Common myeloid progenitor, CD34-positive (primary cell): Measurements from ENCODE around the gene ADARB2.

ENCODE experiments used
- CTCF ChIA-PET: fragments of 350-600 bp; sonication (Branson Sonifier 250); formaldehyde crosslinking; loops from one replicate; lab custom pipeline; 2021; ENCODE audit warnings: antibody characterized with exemption; lab: Charles Lee
- POLR2A ChIA-PET: fragments of 350-600 bp; sonication (Branson Sonifier 250); formaldehyde crosslinking; loops from one replicate; lab custom pipeline; 2021; ENCODE audit warnings: antibody characterized with exemption; lab: Charles Lee
- DNase-seq, 3 donors: peaks; one replicate each; pipeline versions ENCODE4 v3.0.0 to v3.0.0-alpha.2; 2013
- H3K27ac ChIP-seq, 2 experiments: 1 replicate in 1 of 2; 2 replicates in 1 of 2; pipeline ENCODE4 v1.7.0; 2013; ENCODE audit warnings: inconsistent platforms in 2 of 2, low read length in 2 of 2, mild to moderate bottlenecking in 2 of 2, low read depth in 1 of 2, moderate library complexity in 1 of 2; ENCODE audit not compliant: severe bottlenecking in 2 of 2, insufficient read depth in 1 of 2, poor library complexity in 1 of 2
- H3K27me3 ChIP-seq, 5 experiments: replicated peaks in 2 of 5; 1 replicate in 3 of 5; 2 replicates in 2 of 5; pipeline versions ENCODE4 v1.6.1 to v1.7.0; 2013; ENCODE audit warnings: low read length in 4 of 5, mild to moderate bottlenecking in 2 of 5, moderate library complexity in 2 of 5, inconsistent platforms in 1 of 5; ENCODE audit not compliant: insufficient read depth in 5 of 5, control insufficient read depth in 4 of 5
- H3K36me3 ChIP-seq, 4 experiments: 1 replicate in 2 of 4; 2 replicates in 2 of 4; pipeline versions ENCODE4 v1.6.1 to v1.7.0; 2013; ENCODE audit warnings: low read length in 3 of 4, control low read depth in 1 of 4, mild to moderate bottlenecking in 1 of 4; ENCODE audit not compliant: control insufficient read depth in 4 of 4, insufficient read depth in 4 of 4
- H3K4me1 ChIP-seq, 4 experiments: 1 replicate in 3 of 4; 2 replicates in 1 of 4; pipeline versions ENCODE4 v1.6.1 to v1.7.1; 2013; ENCODE audit warnings: low read length in 3 of 4, mild to moderate bottlenecking in 3 of 4, control low read depth in 1 of 4, inconsistent platforms in 1 of 4, moderate library complexity in 1 of 4; ENCODE audit not compliant: control insufficient read depth in 4 of 4, insufficient read depth in 4 of 4; ENCODE audit errors: control extremely low read depth in 1 of 4
- H3K4me3 ChIP-seq, 7 experiments: 1 replicate in 4 of 7; 2 replicates in 3 of 7; pipeline versions ENCODE4 v1.5.1 to v1.7.0; 2013; ENCODE audit warnings: mild to moderate bottlenecking in 7 of 7, low read length in 6 of 7, moderate library complexity in 6 of 7, inconsistent platforms in 2 of 7, low read depth in 2 of 7, control low read depth in 1 of 7; ENCODE audit not compliant: insufficient read depth in 4 of 7, control insufficient read depth in 1 of 7; ENCODE audit errors: extremely low read depth in 1 of 7
- H3K9me3 ChIP-seq, 5 experiments: 1 replicate in 4 of 5; 2 replicates in 1 of 5; pipeline versions ENCODE4 v1.6.1 to v1.7.1; 2013; ENCODE audit warnings: low read length in 4 of 5, mild to moderate bottlenecking in 2 of 5, inconsistent platforms in 1 of 5, low read depth in 1 of 5, moderate library complexity in 1 of 5; ENCODE audit not compliant: control insufficient read depth in 4 of 5, insufficient read depth in 2 of 5; ENCODE audit errors: control extremely low read depth in 1 of 5
- WGBS: methylation state at CpG from one replicate; pipeline ENCODE4 v1.1.5; 2013; ENCODE audit not compliant: insufficient coverage; 5-methylcytosine and 5-hydroxymethylcytosine counted together

The ADARB2 gene

DNA sequence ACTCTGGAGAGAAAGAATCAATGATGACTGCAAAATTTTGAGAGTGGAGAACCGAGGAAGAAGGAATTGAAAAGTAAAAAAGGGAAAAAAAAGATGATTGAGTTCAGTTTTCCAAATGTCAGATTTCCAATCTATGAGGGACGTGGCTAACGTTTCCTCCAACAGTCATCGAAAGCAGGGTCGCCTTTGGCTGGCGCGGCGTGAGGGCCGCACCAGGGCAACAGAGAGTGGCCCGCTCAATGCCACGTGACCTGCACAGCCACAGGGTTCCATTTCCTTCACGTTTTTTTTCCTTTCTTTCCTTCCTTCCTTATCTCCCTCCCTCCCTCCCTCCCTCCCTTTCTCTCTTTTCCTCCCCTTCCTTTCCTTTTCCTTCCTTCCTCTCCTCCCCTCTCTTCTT lies 579.3 kb downstream of the ADARB2 start:
- Histone ChIP-seq H3K4me1 (no peaks in the 10 kb centered on the region), H3K9me3 (no peaks in the 10 kb centered on the region), H3K27me3 (peaks cover 0 to 7% (median 2%) of the 10 kb centered on the region in 5 experiments), H3K4me3 (no peak overlapping the region), H3K27ac (no peak overlapping the region), H3K36me3 (no peaks in the 10 kb centered on the region)
- WGBS = 88% methylated on average over 12 of the region's 12 CpGs
- no peak for DNase-seq
- POLR2A ChIA-PET = no interaction called here
- CTCF ChIA-PET = interaction anchor here (0.7 kb wide), 1 partner anchor 534 kb away, joined by 3 read pairs; no protein-coding TSS in a partner anchor

DNA sequence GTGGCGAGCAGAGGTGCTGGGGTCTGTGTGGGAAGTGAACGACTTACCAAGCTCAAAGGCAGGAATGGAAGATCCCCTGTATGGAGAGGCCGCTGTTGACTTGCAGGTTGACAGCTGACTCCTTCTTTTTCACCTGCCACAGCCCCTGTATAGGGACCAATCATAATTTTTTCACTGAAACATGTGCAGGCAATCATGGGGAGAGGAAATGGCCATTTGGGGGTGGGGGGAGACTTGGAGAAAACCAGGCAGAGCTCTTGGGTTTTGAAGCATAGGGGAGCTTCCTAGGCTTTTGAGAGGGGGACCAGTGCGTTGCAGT lies 579.8 kb downstream of the ADARB2 start:
- ChIA-PET POLR2A (no interaction called here), CTCF (interaction anchor here (0.7 kb wide), 1 partner anchor 535 kb away, joined by 3 read pairs; no protein-coding TSS in a partner anchor)
- no peak for DNase-seq
- H3K4me1 ChIP-seq = no peaks in the 10 kb centered on the region
- H3K9me3 ChIP-seq = no peaks in the 10 kb centered on the region
- WGBS = 100% methylated on average over 1 of the region's 4 CpGs
- H3K4me3 ChIP-seq = no peak overlapping the region
- H3K27me3 ChIP-seq = peaks cover 0 to 7% (median 2%) of the 10 kb centered on the region in 5 experiments
- no peaks in the 10 kb centered on the region for H3K36me3 ChIP-seq
- H3K27ac ChIP-seq = no peak overlapping the region

DNA sequence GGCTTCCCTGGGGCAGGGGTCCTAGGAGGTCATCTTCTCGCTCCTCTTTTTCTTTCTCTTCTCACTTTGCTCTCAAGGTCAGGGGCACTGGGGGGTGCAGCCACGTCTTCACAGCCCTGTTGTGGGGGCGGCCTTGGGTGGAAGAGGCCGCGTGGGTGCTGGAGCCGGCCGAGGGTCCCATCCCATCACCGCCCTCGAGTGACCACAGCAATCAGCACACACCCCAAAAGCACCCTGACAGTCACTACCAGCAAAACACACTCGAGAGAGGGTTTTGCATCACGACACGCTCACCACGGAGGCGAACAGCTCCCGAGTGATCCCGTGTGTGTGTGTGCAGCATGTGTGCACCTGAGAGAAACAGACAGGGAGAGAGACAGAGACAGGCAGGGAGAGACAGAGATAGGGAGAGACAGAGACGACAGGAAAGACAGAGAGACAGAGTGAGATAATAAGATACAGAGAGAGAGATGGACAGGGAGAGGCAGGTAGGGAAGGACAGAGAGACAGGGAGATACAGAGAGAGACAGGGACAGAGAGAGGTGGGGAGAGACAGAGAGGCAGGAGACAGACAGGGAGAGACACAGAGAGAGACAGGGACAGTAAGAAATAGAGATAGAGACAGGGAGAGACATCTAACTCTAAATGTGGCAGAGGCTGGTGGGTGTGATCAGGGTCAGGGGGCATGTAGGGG lies 580.3 kb downstream of the ADARB2 start:
- CTCF ChIA-PET = no interaction called here
- Histone ChIP-seq H3K9me3 (no peaks in the 10 kb centered on the region), H3K27me3 (peaks cover 0 to 7% (median 2%) of the 10 kb centered on the region in 5 experiments), H3K4me1 (no peaks in the 10 kb centered on the region), H3K4me3 (no peak overlapping the region), H3K36me3 (no peaks in the 10 kb centered on the region), H3K27ac (no peak overlapping the region)
- WGBS = 99% methylated on average over 10 of the region's 17 CpGs
- POLR2A ChIA-PET = no interaction called here
- DNase-seq = no peak

DNA sequence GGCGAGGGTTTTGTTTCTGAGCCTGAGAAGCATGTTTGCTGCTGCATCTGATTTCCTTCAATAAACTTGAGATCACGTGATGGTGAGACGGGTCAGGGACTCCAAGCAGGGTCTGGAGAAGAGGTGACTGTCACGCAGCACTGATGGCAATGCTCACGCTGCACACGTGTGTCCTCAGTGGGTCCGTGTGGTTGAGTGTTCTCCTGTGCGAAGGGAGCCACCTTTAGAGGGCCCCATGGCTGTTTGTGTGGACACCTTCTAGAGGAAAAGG lies 580.8 kb downstream of the ADARB2 start:
- Histone ChIP-seq H3K9me3 (no peaks in the 10 kb centered on the region), H3K4me3 (no peak overlapping the region), H3K27ac (no peak overlapping the region), H3K27me3 (peaks cover 0 to 7% (median 2%) of the 10 kb centered on the region in 5 experiments), H3K36me3 (no peaks in the 10 kb centered on the region), H3K4me1 (no peaks in the 10 kb centered on the region)
- CTCF ChIA-PET = no interaction called here
- DNase-seq = no peak
- over 99% methylated on average over 8 of the region's 8 CpGs for WGBS
- POLR2A ChIA-PET = no interaction called here

DNA sequence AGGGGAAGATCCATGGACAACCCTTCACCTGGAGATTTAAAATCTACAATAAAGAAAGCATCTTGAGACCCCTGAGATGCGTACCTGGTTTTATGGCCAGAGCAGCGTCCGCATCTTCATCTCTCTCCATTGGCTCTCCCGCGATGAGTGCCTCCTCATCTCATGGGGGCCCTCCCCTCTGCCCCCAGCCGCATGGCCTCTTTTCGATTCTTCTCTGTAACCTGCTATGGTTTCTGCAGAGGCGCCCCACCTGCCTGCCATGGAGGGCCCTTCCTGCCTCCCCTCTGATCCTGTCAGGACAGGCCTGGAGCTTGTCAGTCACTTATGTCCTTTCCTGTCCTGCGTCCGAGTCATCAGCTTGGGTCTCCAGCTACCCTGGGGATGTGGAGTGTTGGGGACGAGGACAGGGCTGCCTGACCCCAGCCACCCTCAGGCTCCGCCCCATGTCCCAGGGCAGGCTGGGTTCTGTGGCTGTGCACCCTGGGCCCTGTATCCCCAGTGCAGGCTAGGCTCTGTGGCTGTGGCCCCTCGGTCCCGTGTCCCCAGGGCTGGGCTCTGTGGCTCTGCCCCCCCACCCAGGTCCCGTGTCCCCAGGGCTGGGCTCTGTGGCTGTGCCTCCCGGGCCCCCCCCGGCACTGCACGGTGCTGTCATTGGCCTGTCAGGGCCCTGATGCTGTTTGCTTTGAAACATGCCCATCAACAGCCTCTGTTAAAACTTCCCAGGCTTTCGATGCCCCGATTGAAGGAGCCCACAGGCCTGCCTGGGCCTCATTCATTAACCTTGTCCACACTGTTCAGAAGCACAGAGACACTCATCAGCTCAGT lies 581.3 kb downstream of the ADARB2 start:
- Histone ChIP-seq H3K27me3 (peaks cover 0 to 7% (median 2%) of the 10 kb centered on the region in 5 experiments), H3K9me3 (no peaks in the 10 kb centered on the region), H3K4me3 (no peak overlapping the region), H3K36me3 (no peaks in the 10 kb centered on the region), H3K27ac (no peak overlapping the region), H3K4me1 (no peaks in the 10 kb centered on the region)
- ChIA-PET POLR2A (no interaction called here), CTCF (no interaction called here)
- no peak for DNase-seq
- 94% methylated on average over 17 of the region's 20 CpGs for WGBS

DNA sequence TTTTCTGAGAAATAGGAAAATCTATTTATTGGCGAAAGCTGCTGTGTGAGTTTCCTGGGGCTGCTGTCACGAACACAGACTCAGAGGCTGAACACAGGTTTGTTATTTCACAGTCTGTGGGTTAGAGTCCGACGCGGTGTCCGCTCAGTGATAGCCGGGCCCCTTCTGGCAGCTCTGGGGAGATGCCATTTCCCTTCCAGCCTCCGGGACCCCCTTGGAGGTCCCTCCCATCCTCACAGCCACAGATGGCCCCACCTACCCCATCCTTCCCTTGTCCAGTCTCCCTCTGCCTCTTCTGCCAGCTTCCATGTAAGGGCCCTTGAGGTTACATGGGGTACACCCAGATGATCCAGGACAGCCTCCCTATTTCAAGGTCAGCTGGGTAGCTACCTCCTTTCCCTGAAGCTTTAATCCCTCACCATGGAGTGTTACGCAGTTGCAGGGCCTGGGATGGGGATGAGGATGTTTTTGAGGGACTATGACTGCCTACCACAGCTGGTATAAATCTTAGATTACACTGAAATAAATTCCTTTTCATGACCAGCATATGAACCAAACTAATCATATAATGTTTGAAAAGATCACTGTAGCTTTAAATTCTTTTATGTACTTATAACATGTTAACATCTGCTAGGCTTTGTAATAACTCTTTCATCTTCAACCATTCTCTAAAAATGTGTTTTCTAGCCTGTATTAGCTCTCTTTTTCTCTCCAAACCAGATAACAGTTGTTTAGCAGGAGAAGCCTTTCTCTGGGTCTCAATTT lies 582.6 kb downstream of the ADARB2 start:
- H3K4me1 ChIP-seq = peaks cover 0 to 10% (median 4%) of the 10 kb centered on the region in 4 experiments
- 85% methylated on average over 3 of the region's 9 CpGs for WGBS
- H3K36me3 ChIP-seq = no peaks in the 10 kb centered on the region
- no peak for DNase-seq
- ChIA-PET POLR2A (interaction anchor here (0.6 kb wide), 1 partner anchor 1833 kb away, joined by 5 read pairs; no protein-coding TSS in a partner anchor), CTCF (no interaction called here)
- no peak overlapping the region for H3K27ac ChIP-seq
- no peak overlapping the region for H3K4me3 ChIP-seq
- no peaks in the 10 kb centered on the region for H3K9me3 ChIP-seq
- peaks cover 0 to 2% (median 2%) of the 10 kb centered on the region in 5 experiments for H3K27me3 ChIP-seq
